Natural killer cell treated with Interleukin-12 subunit alpha and Interleukin-12 subunit beta and Interleukin-15 and Interleukin-18, amount 100 ng/mL, for 72 hours (primary cell): ENCODE results near the gene ATOSB. TPM values are rescaled to one million over a fixed set of nuclear protein-coding genes. Genes with fewer than 3 reads are reported as not detected.
"Not testable (repeated sequence)": the region's sequence is repeated elsewhere in the genome, so short reads cannot be mapped to it uniquely, and the experiment has no call there.

Experiments used
- ATAC-seq, 2 donors: fragments of 150-1000 bp; cut with Tn5 transposase in 1 of 2; sonication (Bioruptor Pico), chemical (Tn5 transposase) in 1 of 2; 2 replicates each; pipeline ENCODE4 v1.10.0; 2021
- DNase-seq: peaks from one replicate; pipeline ENCODE4 v3.0.0; 2022; ENCODE audit warnings: low spot score
- H3K27ac Mint-ChIP-seq, 2 donors: 1 replicate in 1 of 2; 2 replicates in 1 of 2; pipeline ENCODE4 v1.8.0; 2022; ENCODE audit warnings: mixed read lengths in 2 of 2, mild to moderate bottlenecking in 1 of 2, moderate library complexity in 1 of 2
- H3K27me3 Mint-ChIP-seq, 2 donors: 1 replicate in 1 of 2; 2 replicates in 1 of 2; pipeline ENCODE4 v1.8.0; 2022; ENCODE audit warnings: mixed read lengths in 2 of 2
- H3K36me3 Mint-ChIP-seq: one replicate; pipeline ENCODE4 v1.8.0; 2022; ENCODE audit warnings: mixed read lengths
- H3K4me1 Mint-ChIP-seq, 2 donors: 1 replicate in 1 of 2; 2 replicates in 1 of 2; pipeline ENCODE4 v1.8.0; 2022; ENCODE audit warnings: low read depth in 2 of 2, mixed read lengths in 2 of 2, mild to moderate bottlenecking in 1 of 2
- H3K4me3 Mint-ChIP-seq: one replicate; pipeline ENCODE4 v1.8.0; 2022; ENCODE audit warnings: mixed read lengths
- H3K9me3 Mint-ChIP-seq: 2 replicates; pipeline ENCODE4 v1.8.0; 2022; ENCODE audit warnings: mixed read lengths
- total RNA-seq, 2 donors: library from RNA; stranded (reverse); gene quantifications; one replicate each; pipeline ENCODE4 v1.2.3, GENCODE V29; 2022

ATOSB gene, protein sequence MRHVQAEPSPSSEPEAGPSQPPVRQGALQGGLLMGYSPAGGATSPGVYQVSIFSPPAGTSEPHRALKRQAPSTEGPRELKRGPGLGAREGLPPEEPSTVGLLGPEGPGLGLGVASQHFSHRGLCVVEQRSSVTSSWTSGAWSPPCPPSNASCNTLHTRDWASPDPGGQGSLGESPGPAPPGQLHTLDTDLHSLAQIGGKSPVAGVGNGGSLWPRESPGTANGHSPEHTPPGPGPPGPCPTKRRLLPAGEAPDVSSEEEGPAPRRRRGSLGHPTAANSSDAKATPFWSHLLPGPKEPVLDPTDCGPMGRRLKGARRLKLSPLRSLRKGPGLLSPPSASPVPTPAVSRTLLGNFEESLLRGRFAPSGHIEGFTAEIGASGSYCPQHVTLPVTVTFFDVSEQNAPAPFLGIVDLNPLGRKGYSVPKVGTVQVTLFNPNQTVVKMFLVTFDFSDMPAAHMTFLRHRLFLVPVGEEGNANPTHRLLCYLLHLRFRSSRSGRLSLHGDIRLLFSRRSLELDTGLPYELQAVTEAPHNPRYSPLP
- total RNA-seq: 10 to 100 TPM; 13.1 to 19.6 TPM

GRCh38 chr9:35115680-35116538, at the start of gene ATOSB:
Gene ATOSB (minus strand): TSS chr9:35115862. CDS start chr9:35108274, 7,588 bp downstream.
- Mint-ChIP-seq H3K4me1 (peaks cover 45 to 49% of the 10 kb centered on the region in 2 donors), H3K27me3 (no peaks in the 10 kb centered on the region), H3K4me3 (peak within 1 kb of the TSS; percentile 95), H3K9me3 (no peaks in the 10 kb centered on the region), H3K27ac (peak within 1 kb of the TSS; percentile 94 to 97), H3K36me3 (no peaks in the 10 kb centered on the region)
- DNase-seq: peak; percentile 96
- peak; percentile 80 to 84 for ATAC-seq

DNA sequence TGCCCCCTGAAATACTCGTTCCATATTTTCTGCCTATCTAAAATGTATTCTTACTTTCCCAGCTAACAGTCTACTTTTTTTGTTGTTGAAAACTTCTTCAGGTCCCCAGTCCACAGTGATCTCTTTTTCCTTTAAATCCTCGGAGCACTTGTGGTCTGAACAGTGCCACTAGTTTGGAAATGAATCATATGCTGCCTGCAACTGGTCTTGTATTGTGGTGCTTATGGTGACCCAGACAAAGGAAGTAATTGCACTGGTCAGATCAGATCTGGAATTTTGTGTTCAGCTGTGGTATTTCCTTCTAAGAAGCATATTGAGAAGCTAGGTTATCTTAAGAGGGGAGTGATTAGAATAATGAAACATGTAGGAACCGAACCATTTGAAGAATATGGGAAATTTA, 49.0 kb upstream of the ATOSB start:
- H3K27ac Mint-ChIP-seq: no peak overlapping the region
- ATAC-seq: no peak

GRCh38 chr9:35163413-35163812, 47.8 kb upstream of the ATOSB start:
- H3K4me3 Mint-ChIP-seq: peak overlapping the region; percentile 87
- peaks cover 11 to 12% of the 10 kb centered on the region in 2 donors for H3K4me1 Mint-ChIP-seq
- H3K9me3 Mint-ChIP-seq: no peaks in the 10 kb centered on the region
- no peak for DNase-seq
- H3K27me3 Mint-ChIP-seq: peaks cover 18 to 21% of the 10 kb centered on the region in 2 donors
- no peaks in the 10 kb centered on the region for H3K36me3 Mint-ChIP-seq
- no peak for ATAC-seq
- H3K27ac Mint-ChIP-seq: no peak overlapping the region

More for the DNA sequence above, 49.0 kb upstream of the ATOSB start:
- Mint-ChIP-seq H3K4me3 (no peak overlapping the region), H3K9me3 (no peaks in the 10 kb centered on the region), H3K27me3 (peaks cover 18 to 21% of the 10 kb centered on the region in 2 donors), H3K4me1 (peaks cover 11 to 12% of the 10 kb centered on the region in 2 donors), H3K36me3 (no peaks in the 10 kb centered on the region)
- no peak for DNase-seq

- DNase-seq (no peak), ATAC-seq (peak in 1 of 2 donors; percentile 54)
- Mint-ChIP-seq H3K27me3 (peaks cover 18 to 21% of the 10 kb centered on the region in 2 donors), H3K4me3 (peak overlapping the region; percentile 87), H3K36me3 (no peaks in the 10 kb centered on the region), H3K4me1 (peaks cover 11 to 12% of the 10 kb centered on the region in 2 donors), H3K9me3 (no peaks in the 10 kb centered on the region), H3K27ac (peak overlapping the region in 1 of 2 donors; percentile 45)
Observed at GRCh38 chr9:35162605-35163315, 47.1 kb upstream of the ATOSB start.

GRCh38 chr9:35161713-35162604, 46.3 kb upstream of the ATOSB start, which contains the start of gene UNC13B:
Gene UNC13B (plus strand): TSS chr9:35162009. CDS start chr9:35162284, 275 bp downstream.
- Mint-ChIP-seq H3K36me3 (no peaks in the 10 kb centered on the region), H3K27me3 (peaks cover 18 to 21% of the 10 kb centered on the region in 2 donors)

DNA sequence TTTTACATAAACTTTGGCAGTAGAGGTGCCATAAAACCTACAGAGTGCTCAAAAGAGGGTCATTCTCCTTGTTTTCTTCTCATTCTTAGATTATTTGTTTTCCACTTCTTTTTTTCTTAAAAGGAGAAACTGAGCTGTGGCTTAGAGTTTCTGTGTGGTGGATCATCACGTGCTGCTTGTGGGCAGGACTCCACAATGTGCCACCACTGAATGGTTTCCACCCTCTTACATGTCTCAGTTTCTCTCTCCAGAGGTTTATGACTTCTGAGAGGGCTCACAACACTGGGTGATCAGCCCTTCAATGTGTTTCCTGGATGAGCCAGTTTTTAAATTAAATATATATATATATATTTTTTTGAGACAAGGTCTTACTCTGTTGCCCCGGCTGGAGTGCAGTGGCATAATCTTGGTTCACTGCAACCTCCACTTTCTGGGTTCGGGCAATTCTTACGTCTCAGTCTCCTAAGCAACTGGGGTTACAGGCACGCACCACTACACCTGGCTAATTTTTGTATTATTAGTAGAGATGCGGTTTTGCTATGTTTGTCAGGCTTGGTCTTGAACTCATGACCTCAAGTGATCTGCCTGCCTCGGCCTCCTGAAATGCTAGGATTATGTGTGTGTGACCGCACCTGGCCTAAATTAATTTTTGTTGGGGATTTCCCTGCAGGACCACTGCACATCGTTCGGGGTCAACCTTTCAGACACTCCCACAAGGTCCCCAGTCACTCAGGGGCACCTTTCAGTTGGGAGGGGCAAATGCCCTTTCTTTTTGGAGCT, 43.0 kb upstream of the ATOSB start:
- no peak for ATAC-seq
- Mint-ChIP-seq H3K27ac (no peak overlapping the region), H3K27me3 (peaks cover 10 to 12% of the 10 kb centered on the region in 2 donors), H3K9me3 (no peaks in the 10 kb centered on the region), H3K36me3 (no peaks in the 10 kb centered on the region), H3K4me1 (peaks cover 8 to 12% of the 10 kb centered on the region in 2 donors), H3K4me3 (no peak overlapping the region)
- DNase-seq: no peak

More at GRCh38 chr9:35161713-35162604, 46.3 kb upstream of the ATOSB start, which contains the start of gene UNC13B:
- peaks cover 11 to 12% of the 10 kb centered on the region in 2 donors for H3K4me1 Mint-ChIP-seq
- H3K9me3 Mint-ChIP-seq: no peaks in the 10 kb centered on the region
- ATAC-seq (peak; percentile 92 to 97), DNase-seq (peak; percentile 84)
- peak within 1 kb of the TSS; percentile 87 for H3K4me3 Mint-ChIP-seq
- peak within 1 kb of the TSS in 1 of 2 donors; percentile 45 for H3K27ac Mint-ChIP-seq

- H3K4me3 Mint-ChIP-seq, H3K27me3 Mint-ChIP-seq, DNase-seq, H3K4me1 Mint-ChIP-seq, ATAC-seq, H3K9me3 Mint-ChIP-seq, H3K36me3 Mint-ChIP-seq, H3K27ac Mint-ChIP-seq: not testable (repeated sequence)
Observed at GRCh38 chr9:35157836-35158235, 42.2 kb upstream of the ATOSB start.

DNA sequence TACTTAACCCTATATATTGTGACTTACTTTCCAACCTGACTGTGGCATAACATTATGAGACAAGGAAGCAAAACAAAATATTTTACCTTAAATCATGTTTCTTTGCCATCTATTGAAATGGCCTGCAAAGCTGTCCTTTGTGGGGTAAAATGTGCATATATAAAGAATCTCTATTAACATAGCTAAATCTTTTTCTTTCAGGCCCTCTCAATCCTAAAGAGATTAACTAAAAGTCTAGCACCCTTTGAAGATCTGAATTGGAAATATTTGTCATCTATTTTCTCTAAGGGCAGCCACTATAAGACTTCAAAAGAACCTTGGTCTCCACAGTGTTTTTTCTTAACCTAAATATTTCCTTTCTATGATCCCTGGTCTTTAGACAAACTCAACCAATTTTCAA, 41.1 kb upstream of the ATOSB start:
- no peaks in the 10 kb centered on the region for H3K36me3 Mint-ChIP-seq
- H3K4me3 Mint-ChIP-seq: no peak overlapping the region
- no peak overlapping the region for H3K27ac Mint-ChIP-seq
- no peaks in the 10 kb centered on the region for H3K27me3 Mint-ChIP-seq
- H3K9me3 Mint-ChIP-seq: no peaks in the 10 kb centered on the region
- H3K4me1 Mint-ChIP-seq: no peaks in the 10 kb centered on the region
- ATAC-seq (no peak), DNase-seq (no peak)

DNA sequence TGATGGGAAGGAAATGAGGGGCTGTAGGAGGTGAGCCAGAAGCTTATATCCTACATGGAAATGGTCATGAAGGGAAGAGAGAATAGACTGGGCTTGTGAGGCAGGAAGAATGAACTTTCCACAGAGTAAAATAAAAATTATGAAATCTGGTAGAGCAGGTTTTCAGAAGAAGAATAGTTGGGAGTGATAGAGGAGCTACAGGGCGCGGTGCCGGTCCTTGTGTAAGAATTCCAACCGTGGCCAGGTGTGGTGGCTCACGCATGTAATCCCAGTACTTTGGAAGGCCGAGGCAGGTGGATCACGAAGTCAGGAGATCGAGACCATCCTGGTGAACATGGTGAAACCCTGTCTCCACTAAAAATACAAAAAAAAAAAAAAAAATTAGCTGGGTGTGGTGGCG, 37.3 kb upstream of the ATOSB start:
- H3K4me1 Mint-ChIP-seq: no peaks in the 10 kb centered on the region
- ATAC-seq (no peak), DNase-seq (no peak)
- H3K27ac Mint-ChIP-seq: no peak overlapping the region
- H3K9me3 Mint-ChIP-seq: peaks cover 14% of the 10 kb centered on the region
- H3K27me3 Mint-ChIP-seq: peaks cover 4 to 6% of the 10 kb centered on the region in 2 donors
- H3K4me3 Mint-ChIP-seq: no peak overlapping the region
- peaks cover 18% of the 10 kb centered on the region for H3K36me3 Mint-ChIP-seq

GRCh38 chr9:35147941-35148563, 32.4 kb upstream of the ATOSB start:
- not testable (repeated sequence) for H3K27me3 Mint-ChIP-seq, H3K4me1 Mint-ChIP-seq, H3K27ac Mint-ChIP-seq, ATAC-seq, H3K4me3 Mint-ChIP-seq, DNase-seq
- Mint-ChIP-seq H3K9me3 (peaks cover 21% of the 10 kb centered on the region), H3K36me3 (peaks cover 28% of the 10 kb centered on the region)

- H3K4me3 Mint-ChIP-seq: no peak overlapping the region
- ATAC-seq: no peak
Observed at GRCh38 chr9:35142037-35142436, 26.4 kb upstream of the ATOSB start.

More at GRCh38 chr9:35142037-35142436, 26.4 kb upstream of the ATOSB start:
- Mint-ChIP-seq H3K9me3 (no peaks in the 10 kb centered on the region), H3K36me3 (peaks cover 10% of the 10 kb centered on the region), H3K4me1 (no peaks in the 10 kb centered on the region), H3K27ac (no peak overlapping the region), H3K27me3 (peaks cover 0 to 3% of the 10 kb centered on the region in 2 donors)
- DNase-seq: no peak
